GM13976 (cell line): Measurements from ENCODE around the gene RUFY3.
"Not testable (repeated sequence)": the region's sequence is repeated elsewhere in the genome, so short reads cannot be mapped to it uniquely, and the experiment has no call there.

Source experiments
- DNase-seq: peaks from one replicate; pipeline ENCODE4 v3.0.0; 2012; ENCODE audit warnings: low spot score
- CTCF ChIP-seq: IDR thresholded peaks from 2 replicates; pipeline ENCODE4 v1.5.1; 2012; ENCODE audit warnings: borderline replicate concordance, mild to moderate bottlenecking; ENCODE audit not compliant: insufficient read depth; ENCODE audit errors: extremely low read depth, missing control alignments, control extremely low read depth
- in situ Hi-C: fragments of 300-500 bp; cut with MboI; formaldehyde crosslinking; loops from one replicate; pipeline ENCODE4 v1.12.0; 2022; ENCODE audit warnings: low sequenced_read_pairs, mixed read lengths, inconsistent platforms; ENCODE audit not compliant: unreplicated experiment

Gene RUFY3

GRCh38 chr4:70681704-70682103 is 40.1 kb upstream of the RUFY3 start:
- in situ Hi-C loops = no loop called here
- peak; percentile 37 for DNase-seq
- TF ChIP-seq CTCF = no peak

GRCh38 chr4:70682142-70682541 is 39.6 kb upstream of the RUFY3 start:
- in situ Hi-C loops, DNase-seq: not testable (repeated sequence)

GRCh38 chr4:70687392-70687791 is 34.4 kb upstream of the RUFY3 start:
- DNase-seq = no peak
- no peak for TF ChIP-seq CTCF
- in situ Hi-C loops = no loop called here

GRCh38 chr4:70687821-70688794 is 33.7 kb upstream of the RUFY3 start, which contains the start of gene UTP3:
Gene UTP3 (plus strand): TSS chr4:70688532. CDS start chr4:70688678, 146 bp downstream.
- TF ChIP-seq CTCF = peak; percentile 91
- in situ Hi-C loops = no loop called here
- peak; percentile 86 for DNase-seq

GRCh38 chr4:70688795-70689231 is 33.0 kb upstream of the RUFY3 start:
- no peak for TF ChIP-seq CTCF
- in situ Hi-C loops = no loop called here
- no peak for DNase-seq

- in situ Hi-C loops = no loop called here
- DNase-seq = no peak
- TF ChIP-seq CTCF = no peak
Measured at GRCh38 chr4:70691661-70692060, 30.1 kb upstream of the RUFY3 start.

- DNase-seq, in situ Hi-C loops: not testable (repeated sequence)
Measured at GRCh38 chr4:70694633-70695032, 27.1 kb upstream of the RUFY3 start.

- DNase-seq, in situ Hi-C loops: not testable (repeated sequence)
Measured at GRCh38 chr4:70698435-70698834, 23.3 kb upstream of the RUFY3 start.
